Chondrocyte (in vitro differentiated cells): ENCODE results near the gene ZBTB25. TPM values are rescaled to one million over a fixed set of nuclear protein-coding genes. Genes with fewer than 3 reads are reported as not detected.

Source experiments
- DNase-seq: peaks from one replicate; pipeline ENCODE4 v3.0.0; 2021; ENCODE audit warnings: mixed read lengths, low spot score
- H3K27ac Mint-ChIP-seq: one replicate; pipeline ENCODE4 v1.8.0; 2021; ENCODE audit warnings: mild to moderate bottlenecking, moderate library complexity, mixed read lengths; ENCODE audit not compliant: unreplicated experiment
- H3K27me3 Mint-ChIP-seq: 2 replicates; pipeline ENCODE4 v1.8.0; 2021; ENCODE audit warnings: low read depth, mixed read lengths
- H3K36me3 Mint-ChIP-seq: 2 replicates; pipeline ENCODE4 v1.8.0; 2021; ENCODE audit warnings: low read depth, mixed read lengths
- H3K4me1 Mint-ChIP-seq: 2 replicates; pipeline ENCODE4 v1.8.0; 2021; ENCODE audit warnings: low read depth, mild to moderate bottlenecking, mixed read lengths
- H3K4me3 Mint-ChIP-seq: one replicate; pipeline ENCODE4 v1.8.0; 2021; ENCODE audit warnings: mild to moderate bottlenecking, moderate library complexity, mixed read lengths; ENCODE audit not compliant: unreplicated experiment
- H3K9me3 Mint-ChIP-seq: 2 replicates; pipeline ENCODE4 v1.8.0; 2021; ENCODE audit warnings: low read depth, mixed read lengths
- CTCF ChIP-seq: fragments of 200-600 bp; sonication (generic); IDR thresholded peaks from 2 replicates; pipeline ENCODE4 v1.5.0; 2021; ENCODE audit warnings: antibody characterized with exemption, mild to moderate bottlenecking, moderate library complexity
- total RNA-seq: library from RNA; stranded (reverse); gene quantifications from 3 replicates; pipeline ENCODE4 v1.2.1, GENCODE V29; 2021

The ZBTB25 gene
- total RNA-seq, 1 donor from 2014 or later = 9.7 TPM

- peaks cover 25% of the 10 kb centered on the region for H3K4me1 Mint-ChIP-seq
- no peaks in the 10 kb centered on the region for H3K9me3 Mint-ChIP-seq
- no peak overlapping the region for H3K4me3 Mint-ChIP-seq
- H3K36me3 Mint-ChIP-seq = peaks cover 10% of the 10 kb centered on the region
- no peak for DNase-seq
- no peak overlapping the region for H3K27ac Mint-ChIP-seq
- no peaks in the 10 kb centered on the region for H3K27me3 Mint-ChIP-seq
- TF ChIP-seq CTCF = no peak
These were observed 98.3 kb downstream of the ZBTB25 start for GRCh38 chr14:64405295-64405694.

- H3K4me3 Mint-ChIP-seq = no peak overlapping the region
- peaks cover 5% of the 10 kb centered on the region for H3K4me1 Mint-ChIP-seq
- no peaks in the 10 kb centered on the region for H3K27me3 Mint-ChIP-seq
- H3K9me3 Mint-ChIP-seq = no peaks in the 10 kb centered on the region
- H3K36me3 Mint-ChIP-seq = peaks cover 10% of the 10 kb centered on the region
- no peak for DNase-seq
- no peak overlapping the region for H3K27ac Mint-ChIP-seq
- no peak for TF ChIP-seq CTCF
These were observed 101.7 kb downstream of the ZBTB25 start for GRCh38 chr14:64401949-64402348.

- TF ChIP-seq CTCF = no peak
- no peak for DNase-seq
- Mint-ChIP-seq H3K36me3 (peaks cover 10% of the 10 kb centered on the region), H3K9me3 (no peaks in the 10 kb centered on the region), H3K4me3 (no peak overlapping the region), H3K27me3 (no peaks in the 10 kb centered on the region), H3K4me1 (peaks cover 2% of the 10 kb centered on the region), H3K27ac (no peak overlapping the region)
These were observed 102.7 kb downstream of the ZBTB25 start for GRCh38 chr14:64400829-64401459.

Other genes starting within 250 kb of the ZBTB25 start
- gene ESR2, start 209.5 kb downstream of the ZBTB25 start, total RNA-seq = 0.41 TPM in 1 of 3 replicates, not detected in the others
- gene MTHFD1, start 115.5 kb downstream of the ZBTB25 start, total RNA-seq = 54.2 to 94.9 TPM (median 55.4 TPM) in 3 replicates
- gene AKAP5, start 38.3 kb downstream of the ZBTB25 start, total RNA-seq = 4.2 to 9.0 TPM (median 4.3 TPM) in 3 replicates
- gene ZBTB1, start 932 bp upstream of the ZBTB25 start, total RNA-seq = 48.5 to 49.9 TPM (median 49.3 TPM) in 3 replicates
- gene HSPA2, start 36.9 kb upstream of the ZBTB25 start, total RNA-seq = 1.2 to 3.2 TPM (median 1.7 TPM) in 3 replicates
- gene PPP1R36, start 46.1 kb upstream of the ZBTB25 start, total RNA-seq = 0.72 to 1.1 TPM (median 1.0 TPM) in 3 replicates
- 46.3 to 133 TPM (median 131 TPM) in 3 replicates for gene PLEKHG3, start 200.6 kb upstream of the ZBTB25 start, total RNA-seq